Measurements from ENCODE around the gene SMARCC2. TPM values are rescaled to one million over a fixed set of nuclear protein-coding genes. Genes with fewer than 3 reads are reported as not detected.

SMARCC2 gene
- 18.7 and 24.4 TPM in 2 replicates for total RNA-seq

DNA sequence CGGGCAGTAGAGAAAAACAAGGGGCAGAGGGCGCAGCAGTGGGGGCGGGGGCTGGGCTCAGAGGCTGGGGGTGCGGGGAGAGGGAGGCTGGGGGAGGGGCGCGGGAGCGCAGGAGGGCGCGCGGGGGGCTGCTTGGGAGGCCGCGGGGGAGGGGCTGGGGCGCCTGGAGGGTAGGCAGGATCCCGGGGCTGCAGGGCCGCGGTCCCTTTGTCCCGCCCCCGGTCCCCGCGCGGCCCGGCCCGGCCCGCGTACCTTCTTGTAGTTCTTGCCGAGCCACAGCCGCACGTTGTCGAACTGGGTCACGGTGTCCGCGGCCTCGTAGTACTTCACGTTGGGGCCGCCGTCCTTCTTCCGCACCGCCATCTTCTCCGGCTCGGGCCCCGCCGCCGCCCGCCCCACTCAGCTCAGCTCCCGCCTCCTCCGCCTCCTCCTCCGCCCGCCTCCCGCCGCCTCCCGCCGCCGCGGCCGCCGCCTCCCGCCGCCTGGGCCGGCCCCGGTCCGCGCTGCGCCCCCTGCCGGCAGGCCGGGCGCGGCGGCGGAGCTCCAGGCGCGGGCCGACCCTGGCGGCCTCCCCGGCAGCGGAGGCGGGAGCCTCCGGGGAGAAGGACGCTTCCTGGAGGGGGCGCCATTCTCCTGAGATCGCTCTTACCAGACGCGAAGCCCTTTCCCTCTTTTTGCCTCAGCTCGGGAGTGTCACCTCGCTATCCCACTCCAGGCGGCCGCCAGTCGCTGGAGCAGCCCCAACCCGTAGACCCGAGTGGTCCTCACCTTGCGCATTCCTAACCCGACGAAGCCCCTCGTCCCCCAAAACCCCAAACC lies at the start of gene SMARCC2:
SMARCC2 (minus strand) TSS at position 385 of the 819 bp plus-strand sequence; CDS start at position 363, 22 bp downstream.

DNA sequence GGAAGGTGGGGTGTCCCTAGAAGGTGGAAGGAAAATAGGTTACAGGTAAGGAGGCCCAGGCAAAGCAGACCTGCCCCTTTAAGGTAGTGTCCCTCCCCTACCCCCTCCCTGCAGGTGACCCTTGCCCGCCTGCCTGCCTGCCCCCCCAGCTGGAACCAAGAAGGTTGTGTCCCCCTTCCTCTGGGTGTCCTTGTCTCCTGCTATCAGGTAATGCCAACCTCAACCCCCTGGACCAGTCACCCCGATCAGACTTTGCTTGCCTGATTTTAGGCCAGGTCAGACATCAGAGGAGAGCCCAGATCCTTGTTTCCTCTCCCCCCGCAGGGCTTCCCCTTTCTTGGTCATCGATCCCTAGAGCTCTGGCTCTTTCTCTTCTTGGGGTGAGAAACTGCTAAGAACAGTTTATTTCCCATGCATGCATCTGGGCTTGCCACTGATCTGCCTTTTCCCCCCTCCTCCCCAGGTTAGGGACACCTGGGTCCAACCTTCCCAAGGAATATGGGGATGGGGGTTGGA lies 40.7 kb upstream of the SMARCC2 start, which contains the start of gene SLC39A5:
SLC39A5 (plus strand) TSS at position 136 of the 516 bp plus-strand sequence. CDS start 1,224 bp downstream, outside the sequence.

DNA sequence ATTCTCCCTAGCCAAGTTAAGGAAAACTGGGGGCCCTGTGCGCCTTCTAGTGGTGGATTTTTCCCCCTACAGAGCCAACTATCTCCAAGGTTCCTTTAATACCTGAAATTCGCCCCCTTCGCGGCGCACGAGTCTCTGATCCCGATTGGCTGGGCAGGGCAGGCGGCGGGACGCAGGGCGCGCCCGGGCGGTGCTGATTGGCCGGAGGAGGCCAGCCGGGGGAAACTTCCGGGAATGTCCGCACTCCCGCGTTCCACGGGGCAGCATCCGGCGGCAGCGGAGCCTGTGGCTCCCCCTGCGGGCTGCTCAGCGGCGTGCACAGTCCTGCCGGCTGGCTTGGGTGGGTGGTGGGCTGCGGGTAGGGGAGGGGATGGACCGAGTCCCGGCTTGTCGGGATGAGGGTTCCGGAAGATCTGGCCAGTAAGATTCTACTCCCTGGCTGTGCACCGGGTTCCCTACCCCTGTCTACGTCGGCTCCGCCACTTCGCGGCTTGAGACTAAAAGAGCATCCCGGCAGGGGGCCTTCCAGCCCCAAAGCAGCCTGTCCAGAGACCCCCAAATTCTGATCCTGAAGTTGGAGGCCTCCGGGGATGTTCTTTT lies 34.9 kb upstream of the SMARCC2 start, which contains the start of gene NABP2:
NABP2 (plus strand) TSS at position 241 of the 600 bp plus-strand sequence. CDS start 515 bp downstream, outside the sequence.

DNA sequence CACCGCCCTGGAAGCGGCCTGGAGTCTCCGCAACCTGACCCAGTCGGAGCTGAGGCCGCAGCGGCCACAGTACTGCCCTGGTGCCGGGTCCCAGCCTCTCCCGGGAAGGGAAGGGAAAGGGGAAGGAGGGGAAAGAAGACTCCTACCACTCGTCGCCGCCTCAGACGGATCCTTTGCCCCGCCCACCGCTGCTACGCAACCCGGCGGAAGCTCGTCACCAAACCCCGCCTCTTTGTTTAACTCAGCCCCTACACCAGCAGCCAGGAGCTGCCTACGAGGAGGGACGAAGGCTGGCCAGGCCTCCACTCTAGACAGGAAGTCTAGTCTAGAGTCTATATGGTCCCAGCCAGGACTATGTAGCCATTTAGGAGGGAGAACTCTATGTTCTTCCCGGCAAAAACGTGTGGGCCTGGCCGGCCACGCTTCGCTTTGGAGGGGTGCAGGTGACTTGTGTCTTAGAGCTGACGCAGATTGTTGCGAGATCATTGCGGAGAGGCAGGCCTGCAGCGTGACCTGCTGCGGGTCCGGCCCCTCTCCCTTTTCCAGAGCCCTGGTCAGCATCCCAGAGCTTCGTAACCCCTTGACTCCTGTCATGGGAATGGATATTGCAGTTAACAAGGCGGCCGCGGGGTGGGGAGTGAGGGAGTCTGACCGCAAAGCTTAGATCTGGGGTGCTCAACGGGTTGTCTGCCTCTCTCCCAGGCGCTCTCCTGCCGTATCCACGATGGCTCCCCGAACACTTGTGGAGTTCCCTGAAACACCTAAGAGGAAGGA lies 32.7 kb upstream of the SMARCC2 start, which contains the start of gene RNF41:
RNF41 (minus strand) TSS at position 166 of the 774 bp plus-strand sequence. CDS start 7,875 bp downstream, outside the sequence.

DNA sequence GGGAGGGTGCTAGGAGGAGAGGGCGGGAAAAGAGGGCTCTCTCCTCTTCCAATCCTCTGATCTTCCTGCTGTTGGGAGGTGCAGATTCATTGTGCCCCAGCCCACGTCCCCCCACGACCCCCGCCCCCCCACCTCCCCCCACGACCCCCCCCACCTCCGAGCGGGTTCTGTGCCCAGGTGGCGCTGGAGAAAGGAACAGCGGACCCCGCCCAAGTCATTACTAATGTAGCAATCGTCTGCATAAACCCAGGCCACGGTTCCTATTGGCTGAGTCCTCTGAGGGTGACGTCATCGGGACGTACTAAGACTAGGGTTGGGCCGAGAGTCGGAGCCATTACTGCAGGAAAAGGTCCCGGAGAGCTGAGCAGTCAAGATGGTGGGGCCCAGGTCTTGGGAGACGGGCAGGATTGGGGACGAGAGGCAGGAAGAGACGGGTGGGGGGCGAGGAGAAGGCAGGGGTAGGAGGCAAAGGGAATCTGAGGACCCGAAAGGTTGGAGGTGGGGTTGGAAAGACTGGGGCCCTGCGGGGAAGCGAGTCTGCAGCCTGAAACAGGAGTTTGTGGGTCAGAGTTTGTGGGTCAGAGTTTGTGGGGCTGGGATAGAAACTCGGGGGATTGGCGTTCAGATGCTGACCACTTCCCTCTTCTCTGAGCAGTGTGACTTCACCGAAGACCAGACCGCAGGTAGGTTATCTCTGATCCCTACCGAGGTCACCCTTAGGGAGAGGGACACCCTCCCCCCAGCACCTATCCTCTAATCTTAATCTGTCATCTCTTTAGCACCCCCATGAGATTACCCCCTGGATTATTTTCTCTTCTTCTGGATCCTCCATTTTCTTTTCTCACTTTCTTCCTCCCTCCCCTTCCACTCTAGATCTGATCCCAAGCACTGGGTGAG lies 31.0 kb downstream of the SMARCC2 start, which contains the start of gene MYL6:
MYL6 (plus strand) TSS at position 331 of the 897 bp plus-strand sequence; CDS start at position 374, 43 bp downstream.

DNA sequence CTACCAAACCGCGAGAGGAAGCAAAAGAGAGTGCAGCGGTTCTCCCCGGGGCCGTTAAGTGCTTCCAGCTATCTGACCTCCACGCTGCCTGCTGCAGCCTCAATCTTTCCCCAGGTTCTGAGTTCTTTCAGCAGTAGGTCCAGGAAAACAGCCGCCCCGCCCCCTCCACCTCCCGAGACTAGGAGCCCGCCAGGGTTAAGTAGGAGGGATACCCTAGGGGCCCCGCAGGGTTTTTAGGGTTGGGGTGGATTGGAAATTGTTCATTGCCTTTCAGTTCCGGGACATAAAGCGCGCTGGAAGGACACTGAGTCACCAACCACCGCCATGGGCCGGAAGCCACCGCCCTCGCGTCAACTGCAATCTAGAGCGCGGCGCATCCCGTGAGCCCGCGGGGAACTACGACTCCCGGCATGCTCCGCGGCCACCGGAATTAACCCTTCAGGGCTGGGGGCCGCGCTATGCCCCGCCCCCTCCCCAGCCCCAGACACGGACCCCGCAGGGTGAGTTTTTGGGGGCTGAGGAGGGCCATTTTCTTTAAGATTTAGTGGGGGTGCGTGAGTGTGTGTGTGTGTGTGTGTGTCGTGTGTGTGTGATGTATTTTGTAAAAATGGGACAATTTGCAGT lies 37.0 kb downstream of the SMARCC2 start, which contains the start of gene MYL6B:
MYL6B (plus strand) TSS at position 456 of the 624 bp plus-strand sequence. CDS start 1,332 bp downstream, outside the sequence.

DNA sequence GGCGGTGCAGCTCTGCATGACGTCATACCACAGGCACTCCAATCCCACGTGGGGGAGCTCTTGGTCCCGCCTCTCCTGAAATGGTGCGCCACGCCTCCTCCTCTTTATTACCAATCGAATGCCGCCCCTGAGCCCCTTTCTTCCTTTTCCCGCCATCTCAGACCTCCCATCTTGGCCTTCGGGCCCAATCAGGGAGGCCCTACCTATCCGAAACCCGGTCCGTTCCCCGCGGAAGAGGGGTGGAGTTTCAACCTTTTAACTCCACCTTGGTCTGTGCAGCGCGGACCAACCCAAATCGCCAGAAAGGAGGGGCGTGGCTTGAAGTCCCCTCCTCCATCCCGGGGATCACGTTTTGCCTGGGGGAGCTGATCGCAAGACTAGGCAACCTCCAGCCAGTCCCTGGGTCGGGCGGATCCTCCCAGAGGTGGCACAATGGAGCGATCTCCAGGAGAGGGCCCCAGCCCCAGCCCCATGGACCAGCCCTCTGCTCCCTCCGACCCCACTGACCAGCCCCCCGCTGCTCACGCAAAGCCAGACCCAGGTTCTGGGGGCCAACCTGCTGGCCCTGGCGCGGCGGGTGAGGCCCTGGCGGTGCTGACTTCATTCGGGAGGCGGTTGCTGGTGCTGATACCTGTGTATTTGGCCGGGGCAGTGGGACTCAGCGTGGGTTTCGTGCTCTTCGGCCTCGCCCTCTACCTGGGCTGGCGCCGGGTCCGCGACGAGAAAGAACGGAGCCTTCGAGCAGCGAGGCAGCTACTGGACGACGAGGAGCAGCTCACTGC lies 61.2 kb downstream of the SMARCC2 start, which contains the start of gene ESYT1:
ESYT1 (plus strand) TSS at position 380 of the 782 bp plus-strand sequence; CDS start at position 433, 53 bp downstream.

DNA sequence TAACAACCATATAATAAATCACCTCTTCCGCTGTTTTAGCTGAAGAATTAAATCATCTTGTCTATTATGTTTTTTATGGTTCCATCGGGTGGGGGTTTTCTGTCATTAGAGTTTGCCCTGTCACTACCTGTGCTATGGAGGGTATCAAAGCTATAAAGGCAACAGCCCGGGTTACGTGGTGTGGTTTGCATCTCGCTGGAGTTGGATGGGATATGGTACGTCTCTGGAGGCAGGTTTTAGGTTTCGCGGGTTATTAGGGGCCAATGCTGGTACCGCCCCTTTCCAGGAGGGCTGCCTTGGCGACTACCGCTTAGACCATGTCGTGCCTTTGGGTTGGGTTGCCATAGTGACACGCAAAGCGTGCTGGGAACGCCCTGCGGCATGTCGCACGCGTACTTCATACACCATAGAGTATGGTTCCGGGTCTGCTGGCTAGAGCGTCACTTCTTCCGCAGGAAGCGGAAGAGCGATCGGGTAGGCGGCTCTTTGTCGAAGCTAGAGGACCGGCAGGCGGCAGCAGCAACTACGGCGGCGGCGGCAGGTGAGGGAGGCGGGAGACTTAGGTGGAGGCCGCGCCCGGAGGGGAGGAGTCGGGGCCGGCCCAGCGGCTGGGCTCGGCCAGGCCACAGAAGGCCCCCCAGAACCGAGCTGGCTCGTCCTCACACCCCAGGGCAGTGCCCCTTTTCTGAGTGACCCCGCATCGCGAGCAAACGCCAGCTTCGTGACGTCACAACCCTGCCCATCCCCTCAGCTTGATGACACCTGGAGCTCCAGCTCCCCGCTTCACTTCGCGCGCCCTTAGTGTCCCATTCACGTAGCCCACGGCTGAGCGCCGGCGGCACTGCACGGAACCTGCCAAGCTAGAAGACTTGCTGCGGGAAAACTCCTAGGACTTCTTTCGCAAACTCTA lies 71.2 kb downstream of the SMARCC2 start, which contains the start of gene ZC3H10:
ZC3H10 (plus strand) TSS at position 489 of the 910 bp plus-strand sequence. CDS start 2,297 bp downstream, outside the sequence.

DNA sequence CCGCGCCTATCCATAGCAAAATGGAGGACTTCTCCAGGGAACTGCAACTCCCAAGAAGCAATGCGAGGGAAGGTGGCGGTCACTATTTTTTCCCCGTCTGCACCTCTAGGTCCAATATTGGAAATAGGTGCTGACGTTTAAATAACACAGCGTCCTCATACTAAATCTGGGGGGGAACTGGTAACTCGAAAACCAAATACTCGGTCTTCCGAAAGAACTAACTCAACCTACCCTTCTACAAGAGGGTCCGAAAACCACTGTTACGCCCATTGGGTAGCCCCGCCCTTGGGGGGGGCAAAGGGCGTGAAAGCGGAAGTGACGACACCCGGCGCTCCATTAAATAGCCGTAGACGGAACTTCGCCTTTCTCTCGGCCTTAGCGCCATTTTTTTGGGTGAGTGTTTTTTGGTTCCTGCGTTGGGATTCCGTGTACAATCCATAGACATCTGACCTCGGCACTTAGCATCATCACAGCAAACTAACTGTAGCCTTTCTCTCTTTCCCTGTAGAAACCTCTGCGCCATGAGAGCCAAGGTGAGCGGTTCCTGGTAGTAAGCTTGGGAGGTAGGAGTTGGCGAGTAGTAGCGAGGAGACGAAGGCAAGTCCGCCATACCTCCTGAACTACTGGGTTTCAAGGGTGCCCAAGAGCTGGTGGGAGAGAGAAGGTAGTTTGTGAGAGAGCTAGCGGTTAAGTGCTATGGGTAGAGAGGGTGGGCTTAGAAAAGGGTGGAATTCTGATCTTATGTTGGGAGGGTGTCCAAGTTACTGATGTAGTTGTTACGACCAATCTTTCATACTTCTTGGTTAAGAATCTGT lies 72.8 kb downstream of the SMARCC2 start, which contains the start of gene RPL41:
RPL41 (plus strand) TSS at position 367 of the 815 bp plus-strand sequence.

Other genes with a start within 250 kb of the SMARCC2 start
- 1.8 and 3.4 TPM in 2 replicates for gene PMEL, start 223.4 kb downstream of the SMARCC2 start, total RNA-seq
- 27.1 and 50.3 TPM in 2 replicates for gene CDK2, start 222.7 kb downstream of the SMARCC2 start, total RNA-seq
- 46.3 and 70.7 TPM in 2 replicates for gene RAB5B, start 215.4 kb downstream of the SMARCC2 start, total RNA-seq
- gene SUOX, start 192.2 kb downstream of the SMARCC2 start, total RNA-seq, result 8.3 and 11.2 TPM in 2 replicates
- 0.94 and 2.2 TPM in 2 replicates for gene IKZF4, start 168.4 kb downstream of the SMARCC2 start, total RNA-seq
- 1,053 and 1,704 TPM in 2 replicates for gene RPS26, start 147.6 kb downstream of the SMARCC2 start, total RNA-seq
- 6.2 and 14.0 TPM in 2 replicates for gene ERBB3, start 109.3 kb downstream of the SMARCC2 start, total RNA-seq
- 183 and 356 TPM in 2 replicates for gene PA2G4, start 84.9 kb downstream of the SMARCC2 start, total RNA-seq
- gene RPL41, start 72.8 kb downstream of the SMARCC2 start, total RNA-seq, result 4,093 and 5,143 TPM in 2 replicates
- gene ZC3H10, start 71.2 kb downstream of the SMARCC2 start, total RNA-seq, result 0.62 and 3.8 TPM in 2 replicates
- 176 and 198 TPM in 2 replicates for gene ESYT1, start 61.2 kb downstream of the SMARCC2 start, total RNA-seq
- 41.4 and 72.2 TPM in 2 replicates for gene MYL6B, start 36.9 kb downstream of the SMARCC2 start, total RNA-seq
- gene MYL6, start 31.1 kb downstream of the SMARCC2 start, total RNA-seq, result 1,992 and 2,124 TPM in 2 replicates
- 37.4 and 58.7 TPM in 2 replicates for gene RNF41, start 32.4 kb upstream of the SMARCC2 start, total RNA-seq
- gene NABP2, start 34.9 kb upstream of the SMARCC2 start, total RNA-seq, result 33.0 and 54.3 TPM in 2 replicates
- gene SLC39A5, start 40.6 kb upstream of the SMARCC2 start, total RNA-seq, result not detected in 2 replicates
- 11.9 and 14.2 TPM in 2 replicates for gene ANKRD52, start 68.9 kb upstream of the SMARCC2 start, total RNA-seq
- gene COQ10A, start 77.5 kb upstream of the SMARCC2 start, total RNA-seq, result 4.8 TPM in 2 replicates
- gene CS, start 110.8 kb upstream of the SMARCC2 start, total RNA-seq, result 106 and 130 TPM in 2 replicates
- 85.5 and 113 TPM in 2 replicates for gene CNPY2, start 126.5 kb upstream of the SMARCC2 start, total RNA-seq
- 9.7 and 17.5 TPM in 2 replicates for gene PAN2, start 144.5 kb upstream of the SMARCC2 start, total RNA-seq
- 2.7 and 5.5 TPM in 2 replicates for gene IL23A, start 149.4 kb upstream of the SMARCC2 start, total RNA-seq
- 40.0 and 64.2 TPM in 2 replicates for gene STAT2, start 170.6 kb upstream of the SMARCC2 start, total RNA-seq
- gene APOF, start 173.4 kb upstream of the SMARCC2 start, total RNA-seq, result not detected in 2 replicates

All from hair follicular keratinocyte (primary cell).